Measurements from ENCODE around the gene RGS17. TPM values are rescaled to one million over a fixed set of nuclear protein-coding genes. Genes with fewer than 3 reads are reported as not detected.

Gene RGS17
- total and polyA plus RNA-seq, 10 of the 15 experiments (the other 5 are each of a cell fraction or from before 2014, with no cell fraction given) = 0.06 to 0.29 (median 0.14) TPM; not detected in 4

GRCh38 chr6:152983637-152984512, 147.2 kb downstream of the RGS17 start:
- peak overlapping the region; percentile 51 for H3K4me2 ChIP-seq (ENCODE audit: control insufficient read depth, insufficient read depth)
- DNase-seq (ENCODE audit: low read depth, low spot score) (peak; percentile 84), FAIRE-seq (peak; percentile 18), ATAC-seq (peak; percentile 45)
- peak overlapping the region; percentile 92 for H3K4me3 ChIP-seq
- WGBS (ENCODE audit: insufficient coverage, insufficient replicate concordance, low lambda C conversion rate, missing lambda C conversion rate) = under 1% methylated on average over 38 of the region's 38 CpGs
- RAD21 ChIA-PET (ENCODE audit: unreplicated experiment) = interaction anchor here (1.2 to 4.6 kb wide), 4 partner anchors 10 to 134 kb away, joined by 3 to 22 read pairs (median 6); no protein-coding TSS in a partner anchor
- POLR2A ChIA-PET = interaction anchor here (0.7 to 5.8 kb wide), 5 partner anchors 7 to 685 kb away, joined by 3 to 101 read pairs (median 5); partner anchors contain the start of gene MTRF1L
- H3K9me3 ChIP-seq (replicated peaks; ENCODE audit: control insufficient read depth, insufficient read depth, low read length) = no peaks in the 10 kb centered on the region; the same call in 2 of the 3 replicates
- H3K79me2 ChIP-seq (ENCODE audit: control insufficient read depth, insufficient read depth, low read length) = peaks cover 75% of the 10 kb centered on the region
- BruUV-seq (replicated peaks) = TSS peak; percentile 83
- H3K27me3 ChIP-seq (replicated peaks in 1 of 2; ENCODE audit: control insufficient read depth in 2 of 2, insufficient read depth in 2 of 2, low read length in 1 of 2) = no peaks in the 10 kb centered on the region
- no peaks in the 10 kb centered on the region for H4K20me1 ChIP-seq (ENCODE audit: control insufficient read depth, insufficient read depth)
- H3K36me3 ChIP-seq (ENCODE audit: control insufficient read depth in 2 of 2, insufficient read depth in 2 of 2, low read length in 1 of 2) = peaks cover 0 to 8% of the 10 kb centered on the region in 2 experiments; a peak in 1 of 4 replicates
- CTCF ChIA-PET = interaction anchor here (0.9 to 1.5 kb wide), 2 partner anchors 13 to 15 kb away, joined by 3 to 5 read pairs; no protein-coding TSS in a partner anchor
- intact Hi-C loops (cut with micrococcal nuclease; ENCODE audit: unreplicated experiment) (loop anchor here (2.0 to 5.0 kb wide), 5 partner anchors 19 to 1592 kb away; partner anchors contain the start of genes MTRF1L, RMND1 and ZBTB2), in situ Hi-C loops (cut with MboI) (loop anchor here (25.0 kb wide), 3 partner anchors 1253 to 1753 kb away; partner anchors contain the start of gene SCAF8)
- H3K27ac ChIP-seq (ENCODE audit: control insufficient read depth, insufficient read depth) = peak overlapping the region; percentile 90
- peak overlapping the region; percentile 79 for H2AFZ ChIP-seq (ENCODE audit: control insufficient read depth, low read depth, low read length)
- peaks cover 5% of the 10 kb centered on the region for H3K4me1 ChIP-seq (ENCODE audit: control insufficient read depth, insufficient read depth, low read length)
- peak overlapping the region; percentile 91 for H3K9ac ChIP-seq (ENCODE audit: control insufficient read depth, insufficient read depth, low read length)
- SMC1A ChIA-PET (ENCODE audit: uncharacterized antibody, unreplicated experiment) = interaction anchor here (1.2 to 2.0 kb wide), 4 partner anchors 13 to 30 kb away, joined by 4 to 8 read pairs (median 4); no protein-coding TSS in a partner anchor
- 0 out of 4 replicates have a peak, but pooled peaks of 1 of the 2 experiments have one; percentile 1 for TF ChIP-seq ETV6 (conservative IDR thresholded peaks at IDR 0.05 in 1 of 2, IDR thresholded peaks at IDR 0.05 in 1 of 2; ENCODE audit: borderline replicate concordance in 1 of 2, low read depth in 1 of 2)
- no peak for TF ChIP-seq MYB (IDR thresholded peaks at IDR 0.05; ENCODE audit: borderline replicate concordance, low read depth, low read length)
- TF ChIP-seq, protein P1, sequence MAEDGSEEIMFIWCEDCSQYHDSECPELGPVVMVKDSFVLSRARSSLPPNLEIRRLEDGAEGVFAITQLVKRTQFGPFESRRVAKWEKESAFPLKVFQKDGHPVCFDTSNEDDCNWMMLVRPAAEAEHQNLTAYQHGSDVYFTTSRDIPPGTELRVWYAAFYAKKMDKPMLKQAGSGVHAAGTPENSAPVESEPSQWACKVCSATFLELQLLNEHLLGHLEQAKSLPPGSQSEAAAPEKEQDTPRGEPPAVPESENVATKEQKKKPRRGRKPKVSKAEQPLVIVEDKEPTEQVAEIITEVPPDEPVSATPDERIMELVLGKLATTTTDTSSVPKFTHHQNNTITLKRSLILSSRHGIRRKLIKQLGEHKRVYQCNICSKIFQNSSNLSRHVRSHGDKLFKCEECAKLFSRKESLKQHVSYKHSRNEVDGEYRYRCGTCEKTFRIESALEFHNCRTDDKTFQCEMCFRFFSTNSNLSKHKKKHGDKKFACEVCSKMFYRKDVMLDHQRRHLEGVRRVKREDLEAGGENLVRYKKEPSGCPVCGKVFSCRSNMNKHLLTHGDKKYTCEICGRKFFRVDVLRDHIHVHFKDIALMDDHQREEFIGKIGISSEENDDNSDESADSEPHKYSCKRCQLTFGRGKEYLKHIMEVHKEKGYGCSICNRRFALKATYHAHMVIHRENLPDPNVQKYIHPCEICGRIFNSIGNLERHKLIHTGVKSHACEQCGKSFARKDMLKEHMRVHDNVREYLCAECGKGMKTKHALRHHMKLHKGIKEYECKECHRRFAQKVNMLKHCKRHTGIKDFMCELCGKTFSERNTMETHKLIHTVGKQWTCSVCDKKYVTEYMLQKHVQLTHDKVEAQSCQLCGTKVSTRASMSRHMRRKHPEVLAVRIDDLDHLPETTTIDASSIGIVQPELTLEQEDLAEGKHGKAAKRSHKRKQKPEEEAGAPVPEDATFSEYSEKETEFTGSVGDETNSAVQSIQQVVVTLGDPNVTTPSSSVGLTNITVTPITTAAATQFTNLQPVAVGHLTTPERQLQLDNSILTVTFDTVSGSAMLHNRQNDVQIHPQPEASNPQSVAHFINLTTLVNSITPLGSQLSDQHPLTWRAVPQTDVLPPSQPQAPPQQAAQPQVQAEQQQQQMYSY (CRISPR knock-in tag; IDR thresholded peaks at IDR 0.05) = no peak
- peak; percentile 69; the same call in 1 of the 2 replicates for TF ChIP-seq ZNF207 (IDR thresholded peaks at IDR 0.05; ENCODE audit: borderline replicate concordance)
- peak; percentile 32; the same call in 1 of the 2 replicates for TF ChIP-seq SMAD5 (IDR thresholded peaks at IDR 0.05; ENCODE audit: low read depth)
- peak; percentile 78; the same call in 1 of the 2 replicates for TF ChIP-seq RB1 (IDR thresholded peaks at IDR 0.05; ENCODE audit: borderline replicate concordance)
- peak; percentile 82 for TF ChIP-seq POLR2A (IDR thresholded peaks at IDR 0.05; ENCODE audit: low read depth, low read length)
- TF ChIP-seq NR2F1 (conservative IDR thresholded peaks at IDR 0.05) = 0 out of 2 replicates have a peak, but pooled peaks have one; percentile 7
- no peak for TF ChIP-seq KLF5 (IDR thresholded peaks at IDR 0.05; ENCODE audit: partially characterized antibody)
- TF ChIP-seq ASH2L (IDR thresholded peaks at IDR 0.05; ENCODE audit: borderline replicate concordance, low read depth) = 0 out of 2 replicates have a peak, but pooled peaks have one; percentile 68
- TF ChIP-seq POLR2AphosphoS5 (IDR thresholded peaks at IDR 0.05; ENCODE audit: low read length) = peak; percentile 47; the same call in 1 of the 2 replicates
- peak; percentile 57; the same call in 1 of the 2 replicates for TF ChIP-seq ZNF687 (IDR thresholded peaks at IDR 0.05)
- TF ChIP-seq NRF1 (conservative IDR thresholded peaks at IDR 0.05; ENCODE audit: low read depth, low read length) = peak; percentile 92
- peak; percentile 1; the same call in 1 of the 2 replicates for TF ChIP-seq TAF1 (IDR thresholded peaks at IDR 0.05; ENCODE audit: borderline replicate concordance, low read depth, low read length)
